Right renal pelvis (tissue), 4 donors: ENCODE results near the gene UPK3B. TPM values are rescaled to one million over a fixed set of nuclear protein-coding genes. Genes with fewer than 3 reads are reported as not detected.
"Not testable (repeated sequence)": the region's sequence is repeated elsewhere in the genome, so short reads cannot be mapped to it uniquely, and the experiment has no call there.

ENCODE experiments used
- DNase-seq, 4 donors: peaks; one replicate each; pipeline ENCODE4 v3.0.0-alpha.2; 2013; ENCODE audit warnings: low read depth in 4 of 4, low spot score in 3 of 4, missing footprints in 1 of 4
- polyA plus RNA-seq, 4 donors: library from polyadenylated mRNA; unstranded; fragments of 120-200 nt; gene quantifications; one replicate each; pipeline ENCODE4 v1.2.1, GENCODE V29; 2013; ENCODE audit not compliant: insufficient read length in 4 of 4

Gene UPK3B
- polyA plus RNA-seq: 1 to 10 TPM in 3 of 4 donors, under 1 TPM in 1; 0.38 to 4.7 (median 3.2) TPM

DNA sequence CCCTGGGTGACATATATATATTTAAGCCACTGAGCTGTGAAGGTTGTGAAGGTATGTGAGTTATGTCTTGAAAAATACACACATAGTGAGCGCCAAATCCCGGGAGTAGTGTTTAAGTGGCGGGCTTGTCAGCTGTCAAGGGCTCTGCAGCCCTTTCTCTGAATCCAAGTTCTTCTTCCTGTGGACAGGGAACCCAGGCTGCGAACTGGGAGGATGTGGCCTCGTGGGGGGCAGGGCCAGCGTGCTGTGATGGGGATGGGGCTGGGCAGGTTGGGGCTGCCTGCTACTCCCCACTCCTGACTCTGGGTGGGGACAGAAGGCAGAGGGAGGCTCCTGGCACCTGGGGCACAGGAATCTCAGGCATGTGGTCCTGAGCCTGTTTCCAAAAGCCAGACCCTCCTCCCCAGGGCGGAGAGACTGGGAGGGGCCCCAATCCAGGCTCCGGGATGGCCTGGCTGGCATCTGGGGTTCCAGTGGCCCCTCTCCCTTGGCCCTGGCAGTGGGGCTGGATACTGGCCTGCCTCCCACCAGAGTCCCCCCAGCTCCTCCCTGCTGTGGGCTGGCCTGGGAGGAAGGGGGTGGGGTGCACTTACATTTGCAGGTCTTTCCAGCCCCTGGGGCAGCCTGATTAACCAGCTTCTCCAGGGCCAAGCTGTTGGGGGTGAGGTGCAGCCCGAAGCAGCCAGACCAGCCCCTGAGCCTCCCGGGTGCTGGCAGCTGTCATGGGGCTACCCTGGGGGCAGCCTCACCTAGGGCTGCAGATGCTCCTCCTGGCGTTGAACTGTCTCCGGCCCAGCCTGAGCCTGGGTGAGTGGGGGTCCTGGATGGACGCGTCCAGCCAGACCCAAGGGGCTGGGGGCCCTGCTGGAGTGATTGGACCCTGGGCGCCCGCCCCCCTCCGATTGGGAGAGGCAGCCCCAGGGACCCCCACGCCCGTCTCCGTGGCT, at the start of gene UPK3B:
Gene UPK3B (plus strand): TSS at position 622 of the 947 bp plus-strand sequence. CDS start 101 bp downstream, at position 723.
- no peak for DNase-seq

GRCh38 chr7:76460767-76461166, 49.6 kb upstream of the UPK3B start:
- DNase-seq: not testable (repeated sequence)

GRCh38 chr7:76461464-76462101, 48.8 kb upstream of the UPK3B start, which contains the start of gene DTX2:
DTX2 (plus strand) TSS chr7:76461709; CDS start chr7:76480510, 18,801 bp downstream.
- DNase-seq: not testable (repeated sequence)

GRCh38 chr7:76462271-76462882, 48.0 kb upstream of the UPK3B start:
- not testable (repeated sequence) for DNase-seq

DNA sequence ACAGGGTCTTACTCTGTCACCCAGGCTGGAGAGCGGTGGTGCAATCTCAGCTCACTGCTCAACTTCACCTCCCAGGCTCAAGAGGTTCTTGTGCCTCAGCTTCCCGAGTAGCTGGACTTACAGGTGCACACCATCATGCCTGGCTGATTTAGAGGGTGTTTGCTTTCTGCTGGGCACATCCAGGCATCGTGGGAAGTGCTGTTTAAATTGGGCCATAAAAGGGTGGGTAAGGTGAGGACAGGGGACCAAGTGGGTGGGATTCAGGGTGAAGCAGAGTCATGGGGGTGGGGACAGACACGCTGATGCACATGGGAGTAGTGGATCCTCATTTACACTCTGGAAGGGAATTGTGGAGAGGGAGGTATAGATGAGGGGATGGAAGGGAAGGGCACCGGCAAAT, 45.4 kb upstream of the UPK3B start:
- not testable (repeated sequence) for DNase-seq

DNA sequence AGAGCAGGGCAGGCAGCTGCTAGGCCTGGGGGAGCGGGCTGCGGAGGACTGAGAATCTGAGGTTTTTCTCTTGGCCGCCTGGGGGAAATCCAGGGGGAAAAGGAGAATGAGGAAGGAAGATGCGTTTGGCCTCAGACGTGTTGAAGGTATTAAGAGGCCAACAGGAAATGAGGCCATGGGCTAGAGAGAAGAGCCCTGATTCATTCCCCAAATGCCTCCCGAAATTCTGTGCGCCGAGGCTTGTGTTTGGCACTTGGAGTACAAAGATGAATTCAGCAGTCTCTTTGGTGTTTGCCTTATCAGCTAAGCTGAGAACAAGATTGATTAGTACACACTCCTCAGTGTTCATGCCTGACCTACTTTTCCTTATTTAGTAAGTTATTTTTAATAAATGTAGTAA, 44.4 kb upstream of the UPK3B start:
- not testable (repeated sequence) for DNase-seq

DNA sequence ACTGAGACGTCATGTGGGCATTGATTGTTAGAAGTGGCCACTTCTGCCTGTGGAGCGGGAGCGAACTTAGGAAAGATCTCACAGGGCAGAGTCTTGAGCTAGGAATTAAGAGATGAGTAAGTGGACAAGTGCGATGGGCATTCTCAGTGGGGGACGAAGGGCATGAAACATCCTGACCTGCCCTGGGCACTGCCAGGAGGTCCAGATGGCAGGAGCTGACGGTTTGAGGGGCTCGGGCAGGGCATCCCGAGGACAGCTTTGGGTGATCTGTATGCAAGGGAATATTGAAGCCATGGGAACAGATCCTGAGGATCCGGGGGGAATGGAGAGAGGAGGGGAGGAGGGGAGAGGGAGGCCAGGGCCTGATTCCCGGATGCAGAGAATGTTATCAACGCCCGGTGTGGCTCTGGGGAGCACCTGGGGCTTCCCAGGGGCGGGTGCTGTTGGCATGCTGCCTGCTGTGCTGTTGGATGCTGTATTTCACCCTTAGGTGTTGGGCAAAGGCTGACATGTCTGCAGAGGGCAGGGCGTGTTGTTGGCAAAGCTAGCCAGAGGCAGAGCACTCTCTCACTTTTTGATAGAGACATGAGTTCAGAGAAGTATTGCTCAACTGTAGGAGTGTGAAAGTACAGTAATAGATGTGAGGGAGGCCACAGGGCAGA, 42.5 kb upstream of the UPK3B start:
- not testable (repeated sequence) for DNase-seq

DNA sequence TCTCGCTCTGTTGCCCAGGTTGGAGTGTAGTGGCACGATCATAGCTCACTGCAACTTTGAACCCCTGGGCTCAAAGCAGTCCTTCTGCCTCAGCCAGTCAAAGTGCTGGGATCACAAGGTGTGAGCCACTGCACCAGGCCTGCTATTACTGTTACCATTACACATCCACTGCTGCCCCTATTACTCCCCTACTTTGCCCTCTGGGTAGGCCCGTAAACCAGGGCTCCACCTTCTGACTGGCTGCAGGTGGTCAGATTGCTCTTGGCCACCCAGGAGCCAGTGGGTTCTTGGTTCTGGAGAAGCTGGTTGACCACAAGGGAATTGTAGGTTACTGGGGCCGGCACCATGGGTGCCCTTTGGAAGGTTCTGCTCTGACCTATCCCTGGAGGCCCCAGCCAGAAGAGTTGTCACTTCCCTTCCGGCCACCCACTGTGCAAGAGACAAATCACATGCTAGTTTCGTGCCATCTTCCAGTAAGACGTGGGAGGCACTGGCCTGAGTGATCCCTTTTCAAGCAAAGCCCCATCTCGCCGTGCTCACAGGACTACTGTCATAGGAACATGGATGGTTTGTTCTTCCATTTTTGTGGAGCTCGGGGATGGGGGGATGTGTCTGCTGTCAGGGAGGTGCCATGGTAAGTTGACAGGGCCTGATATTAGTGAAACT, 38.7 kb upstream of the UPK3B start:
- not testable (repeated sequence) for DNase-seq

GRCh38 chr7:76473097-76473496, 37.3 kb upstream of the UPK3B start:
- not testable (repeated sequence) for DNase-seq

- not testable (repeated sequence) for DNase-seq
Observed at GRCh38 chr7:76476280-76476679, 34.1 kb upstream of the UPK3B start.

DNA sequence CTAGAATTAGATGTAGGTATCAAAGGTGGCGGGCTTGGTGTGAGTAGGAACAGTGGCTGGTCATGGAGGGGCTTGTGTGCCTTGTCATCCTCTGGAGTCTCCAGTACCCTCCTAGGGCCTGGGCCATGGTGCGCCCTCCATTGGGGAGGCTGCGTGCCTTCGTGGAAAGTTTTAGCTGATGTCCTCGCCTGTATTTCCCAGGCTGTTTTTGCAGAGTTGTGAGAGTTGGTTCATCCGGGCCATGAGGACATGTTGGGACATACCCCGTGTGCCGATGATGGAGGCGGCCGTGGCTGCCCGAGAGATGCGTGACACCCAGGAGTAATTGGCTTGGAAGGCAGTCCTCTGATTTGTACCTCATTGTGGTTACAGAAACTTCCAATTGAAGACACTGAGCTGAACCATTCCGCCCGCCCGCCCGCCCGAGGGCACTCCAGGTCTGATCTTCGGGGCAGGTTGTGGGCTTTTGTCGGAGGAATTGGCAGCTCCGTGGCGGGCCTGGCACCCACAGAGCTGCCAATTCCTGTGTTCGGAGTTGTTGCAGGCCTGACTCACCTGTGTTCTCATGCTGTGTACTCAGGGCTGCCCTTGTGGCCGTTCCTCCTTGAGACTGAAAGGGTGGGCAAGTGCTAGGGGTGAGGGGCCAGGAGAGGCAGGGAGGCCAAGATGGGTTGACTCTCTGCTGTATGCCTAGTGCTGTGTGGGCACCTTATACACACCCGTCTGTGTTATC, 33.4 kb upstream of the UPK3B start:
- DNase-seq: not testable (repeated sequence)

GRCh38 chr7:76479628-76480027, 30.7 kb upstream of the UPK3B start:
- DNase-seq: not testable (repeated sequence)

GRCh38 chr7:76480403-76481253, 29.7 kb upstream of the UPK3B start:
- not testable (repeated sequence) for DNase-seq

DNA sequence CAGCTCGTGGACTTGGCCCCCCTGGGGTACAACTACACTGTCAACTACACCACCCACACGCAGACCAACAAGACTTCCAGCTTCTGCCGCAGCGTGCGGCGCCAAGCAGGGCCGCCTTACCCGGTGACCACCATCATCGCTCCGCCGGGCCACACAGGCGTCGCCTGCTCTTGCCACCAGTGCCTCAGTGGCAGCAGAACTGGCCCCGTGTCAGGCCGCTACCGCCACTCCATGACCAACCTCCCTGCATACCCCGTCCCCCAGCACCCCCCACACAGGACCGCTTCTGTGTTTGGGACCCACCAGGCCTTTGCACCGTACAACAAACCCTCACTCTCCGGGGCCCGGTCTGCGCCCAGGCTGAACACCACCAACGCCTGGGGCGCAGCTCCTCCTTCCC, 27.7 kb upstream of the UPK3B start:
- DNase-seq: not testable (repeated sequence)

- not testable (repeated sequence) for DNase-seq
Observed at GRCh38 chr7:76483081-76483480, 27.3 kb upstream of the UPK3B start.

- not testable (repeated sequence) for DNase-seq
Observed at GRCh38 chr7:76484456-76484855, 25.9 kb upstream of the UPK3B start.

GRCh38 chr7:76485822-76486610, 24.3 kb upstream of the UPK3B start:
- DNase-seq: not testable (repeated sequence)
